Spleen (tissue), 11 donors: Measurements from ENCODE around the gene CCRL2. TPM values are rescaled to one million over a fixed set of nuclear protein-coding genes. Genes with fewer than 3 reads are reported as not detected.

Experiments
- DNase-seq: peaks from one replicate; pipeline ENCODE4 v3.0.0-alpha.2; 2020
- H3K27ac ChIP-seq, 8 donors: fragments of 200-600 bp; sonication (generic) in 7 of 8; 1 replicate in 4 of 8; 2 replicates in 4 of 8; pipeline versions ENCODE4 v1.5.0 to v1.8.0; 2016 to 2021; ENCODE audit warnings: inconsistent platforms in 4 of 8, mild to moderate bottlenecking in 4 of 8, moderate library complexity in 1 of 8
- H3K27me3 ChIP-seq, 7 donors: fragments of 200-600 bp; sonication (generic) in 6 of 7; replicated peaks in 1 of 7; 1 replicate in 4 of 7; 2 replicates in 3 of 7; pipeline versions ENCODE4 v1.5.0 to v1.8.0; 2016 to 2021; ENCODE audit warnings: inconsistent platforms in 3 of 7, mild to moderate bottlenecking in 1 of 7
- H3K36me3 ChIP-seq, 6 donors: fragments of 200-600 bp; sonication (generic) in 5 of 6; 1 replicate in 4 of 6; 2 replicates in 2 of 6; pipeline versions ENCODE4 v1.5.0 to v1.8.0; 2016 to 2021; ENCODE audit warnings: inconsistent platforms in 2 of 6
- H3K4me1 ChIP-seq, 6 donors: fragments of 200-600 bp; sonication (generic) in 5 of 6; 1 replicate in 3 of 6; 2 replicates in 3 of 6; pipeline versions ENCODE4 v1.5.0 to v1.8.0; 2016 to 2021; ENCODE audit warnings: inconsistent platforms in 3 of 6
- H3K4me3 ChIP-seq, 8 donors: fragments of 200-600 bp; sonication (generic) in 7 of 8; 1 replicate in 4 of 8; 2 replicates in 4 of 8; pipeline versions ENCODE4 v1.5.0 to v1.8.0; 2016 to 2021; ENCODE audit warnings: inconsistent platforms in 4 of 8, mild to moderate bottlenecking in 4 of 8, moderate library complexity in 2 of 8
- H3K9me3 ChIP-seq, 8 donors: fragments of 200-600 bp; sonication (generic) in 7 of 8; 1 replicate in 4 of 8; 2 replicates in 4 of 8; pipeline versions ENCODE4 v1.5.0 to v1.8.0; 2016 to 2021; ENCODE audit warnings: inconsistent platforms in 4 of 8
- POLR2A ChIP-seq, 3 donors: fragments of 450-650 bp; IDR thresholded peaks; one replicate each; pipeline ENCODE4 v1.5.1; 2017; ENCODE audit warnings: antibody characterized with exemption in 3 of 3, mild to moderate bottlenecking in 1 of 3
- POLR2AphosphoS5 ChIP-seq, 3 donors: sonication (generic); formaldehyde crosslinking; IDR thresholded peaks; one replicate each; pipeline ENCODE4 v1.5.1; 2017; ENCODE audit warnings: antibody characterized with exemption in 3 of 3
- WGBS, 5 donors: extraction: QIAGEN DNeasy Blood & Tissue Kit in 3 of 5; methylation state at CpG; one replicate each; pipeline versions ENCODE4 v1.1.5 to v1.1.7; 2013 to 2018; 5-methylcytosine and 5-hydroxymethylcytosine counted together
- intact Hi-C: fragments of 100-400 bp; cut with DNase I; formaldehyde crosslinking; loops from one replicate; pipeline ENCODE4 v1.15.0; 2023; ENCODE audit warnings: low total_unique reads
- polyA plus RNA-seq, 3 donors: library from polyadenylated mRNA; stranded (reverse); fragments of 200-250 nt; gene quantifications; one replicate each; pipeline ENCODE4 v1.2.1, GENCODE V29; 2013
- total RNA-seq, 7 donors: library from RNA; depleted of rRNA in 3 of 7; stranded (reverse); fragments of >200 nt in 3 of 7; fragmentation: NEBNext Ultra II Directional in 4 of 7; extraction: Animal tissue kit (Norgen Biotek cat#: 25700) in 4 of 7; gene quantifications; one replicate each; pipeline versions ENCODE4 v1.1.0 to v1.2.1, GENCODE V29; 2016 to 2021
- TF ChIP-seq, protein P1 (sequence below), 11 experiments: fragments of 200-600 bp in 7 of 11; fragments of 450-650 bp in 4 of 11; sonication (generic) in 4 of 11; IDR thresholded peaks in 8 of 11; conservative IDR thresholded peaks in 3 of 11; 1 replicate in 7 of 11; 2 replicates in 4 of 11; pipeline versions ENCODE4 v1.4.0 to v1.8.0; 2016 to 2021; ENCODE audit warnings: antibody characterized with exemption in 11 of 11, inconsistent platforms in 4 of 11, mild to moderate bottlenecking in 1 of 11
- donor health status: healthy with polysubstance abuse.
- donor health status: DM: no; HTN: no; CAD: no; lungs with moderate emphysema.
- donor health status: DM: no; HTN: no; CAD: no.
- donor health status: Bipolar disorder and iron deficiency.
- donor health status: healthy.
- donor health status: DM: no; HTN: no; CAD: no.
- donor health status: DM: yes; HTN: yes; CAD: no.

Gene CCRL2
- total and polyA plus RNA-seq, 10 donors: 4.8 to 21.7 (median 13.3) TPM

DNA sequence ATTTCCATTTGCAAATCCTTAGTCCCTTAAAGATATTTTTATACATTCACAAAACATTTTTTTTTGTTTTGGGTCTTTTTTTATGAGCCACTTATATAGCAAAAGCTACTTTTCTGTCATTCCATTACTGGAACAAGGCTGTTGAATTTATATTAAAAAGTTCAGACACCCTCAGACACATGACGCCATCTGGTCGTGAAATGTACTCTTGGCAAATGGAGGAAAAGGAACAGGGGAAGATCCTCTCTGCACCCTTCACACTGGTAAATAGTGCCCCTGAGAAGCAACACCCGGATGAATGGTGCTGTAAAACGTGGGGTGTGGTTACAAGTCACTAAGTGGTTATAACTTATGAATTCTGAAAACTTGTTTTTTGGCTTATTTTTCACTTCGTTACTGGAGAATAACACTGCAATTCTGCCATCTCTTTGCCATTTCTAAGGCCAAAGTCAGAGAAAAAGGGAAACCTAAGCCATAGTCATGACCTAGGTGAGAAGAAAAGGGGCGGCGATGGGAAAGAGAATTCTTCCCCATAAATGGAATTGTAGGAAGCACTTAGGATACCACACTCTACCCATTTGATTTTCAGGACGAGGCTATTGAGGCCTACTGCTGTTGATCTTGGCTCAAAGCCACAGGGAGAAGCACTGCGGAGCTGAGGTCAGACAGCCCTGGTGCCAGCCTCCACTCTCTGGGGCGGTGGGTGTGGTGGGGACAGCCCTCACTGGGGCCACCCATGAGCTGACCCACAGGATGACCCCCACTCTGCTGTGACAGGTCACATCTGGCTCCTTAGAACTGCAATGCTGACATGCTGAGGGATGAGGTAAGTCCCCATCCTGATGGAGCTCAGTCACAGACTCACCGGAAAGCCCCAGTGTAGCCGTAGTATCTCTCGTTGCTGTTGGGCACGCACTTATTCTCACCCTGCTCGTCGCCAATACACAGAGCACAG, 35.8 kb downstream of the CCRL2 start:
- Histone ChIP-seq H3K4me1 (peaks cover 0 to 39% (median 20%) of the 10 kb centered on the region in 6 donors), H3K9me3 (no peaks in the 10 kb centered on the region), H3K27me3 (no peaks in the 10 kb centered on the region), H3K4me3 (no peak overlapping the region), H3K36me3 (peaks cover 0 to 95% (median 5%) of the 10 kb centered on the region in 6 donors), H3K27ac (peak overlapping the region in 2 of 8 donors; percentile 14 to 36)
- no peak for DNase-seq
- WGBS, 5 donors: 68 to 86% (median 72%) methylated on average over 15 to 16 of the region's 16 CpGs
- intact Hi-C loops: no loop called here
- TF ChIP-seq, protein P1, sequence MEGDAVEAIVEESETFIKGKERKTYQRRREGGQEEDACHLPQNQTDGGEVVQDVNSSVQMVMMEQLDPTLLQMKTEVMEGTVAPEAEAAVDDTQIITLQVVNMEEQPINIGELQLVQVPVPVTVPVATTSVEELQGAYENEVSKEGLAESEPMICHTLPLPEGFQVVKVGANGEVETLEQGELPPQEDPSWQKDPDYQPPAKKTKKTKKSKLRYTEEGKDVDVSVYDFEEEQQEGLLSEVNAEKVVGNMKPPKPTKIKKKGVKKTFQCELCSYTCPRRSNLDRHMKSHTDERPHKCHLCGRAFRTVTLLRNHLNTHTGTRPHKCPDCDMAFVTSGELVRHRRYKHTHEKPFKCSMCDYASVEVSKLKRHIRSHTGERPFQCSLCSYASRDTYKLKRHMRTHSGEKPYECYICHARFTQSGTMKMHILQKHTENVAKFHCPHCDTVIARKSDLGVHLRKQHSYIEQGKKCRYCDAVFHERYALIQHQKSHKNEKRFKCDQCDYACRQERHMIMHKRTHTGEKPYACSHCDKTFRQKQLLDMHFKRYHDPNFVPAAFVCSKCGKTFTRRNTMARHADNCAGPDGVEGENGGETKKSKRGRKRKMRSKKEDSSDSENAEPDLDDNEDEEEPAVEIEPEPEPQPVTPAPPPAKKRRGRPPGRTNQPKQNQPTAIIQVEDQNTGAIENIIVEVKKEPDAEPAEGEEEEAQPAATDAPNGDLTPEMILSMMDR (IDR thresholded peaks at IDR 0.05 in 8 of 11, conservative IDR thresholded peaks at IDR 0.05 in 3 of 11): peak in 7 of 11 experiments; percentile 38 to 88 (median 64)
- TF ChIP-seq POLR2A (IDR thresholded peaks at IDR 0.05): no peak
- peak in 1 of 3 donors; percentile 27 for TF ChIP-seq POLR2AphosphoS5 (IDR thresholded peaks at IDR 0.05)

DNA sequence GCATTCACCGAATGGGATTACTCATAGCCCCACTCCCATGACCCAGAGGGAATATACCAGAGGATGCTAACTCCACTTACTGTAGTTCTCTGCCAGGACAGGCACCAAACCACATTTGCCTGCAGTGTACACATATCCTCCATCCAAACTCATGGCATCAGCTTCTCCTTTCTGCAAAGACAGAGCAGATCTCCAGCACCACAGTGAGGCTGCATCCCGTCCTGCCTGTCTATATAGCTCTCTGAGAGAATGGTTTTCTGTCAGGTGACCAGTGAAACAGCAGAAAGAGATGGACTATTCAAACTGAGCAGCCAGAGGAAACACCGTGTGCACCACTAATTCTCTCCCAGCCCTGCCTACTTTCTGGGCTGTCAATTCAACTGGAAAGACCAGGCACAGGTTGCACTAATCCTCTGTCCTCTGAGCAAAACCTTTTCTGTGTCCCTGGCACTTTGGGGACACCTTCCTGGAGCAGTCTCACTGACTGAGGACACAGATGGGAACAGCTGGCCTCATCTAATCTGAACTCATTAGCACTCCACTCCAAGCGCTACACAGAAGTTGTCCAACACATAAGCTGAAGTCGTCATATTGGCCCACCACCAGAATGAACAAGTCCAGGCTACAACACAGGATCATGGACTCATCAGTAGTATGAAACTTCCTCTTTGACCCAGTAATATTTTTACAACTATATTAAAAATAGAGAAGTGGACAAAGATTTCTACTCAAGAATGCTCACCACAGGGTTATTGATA, 40.3 kb downstream of the CCRL2 start:
- Histone ChIP-seq H3K9me3 (no peaks in the 10 kb centered on the region), H3K4me1 (peaks cover 0 to 19% (median 6%) of the 10 kb centered on the region in 6 donors), H3K27ac (no peak overlapping the region), H3K4me3 (no peak overlapping the region), H3K27me3 (peaks cover 0 to 5% (median 0%) of the 10 kb centered on the region in 7 donors), H3K36me3 (peaks cover 0 to 97% (median 12%) of the 10 kb centered on the region in 6 donors)
- TF ChIP-seq POLR2AphosphoS5 (IDR thresholded peaks at IDR 0.05) (no peak), POLR2A (IDR thresholded peaks at IDR 0.05) (no peak)
- TF ChIP-seq, protein P1 (IDR thresholded peaks at IDR 0.05 in 8 of 11, conservative IDR thresholded peaks at IDR 0.05 in 3 of 11): no peak
- intact Hi-C loops: no loop called here
- WGBS, 5 donors: 53 to 68% (median 61%) methylated on average over 5 of the region's 5 CpGs
- DNase-seq: no peak

DNA sequence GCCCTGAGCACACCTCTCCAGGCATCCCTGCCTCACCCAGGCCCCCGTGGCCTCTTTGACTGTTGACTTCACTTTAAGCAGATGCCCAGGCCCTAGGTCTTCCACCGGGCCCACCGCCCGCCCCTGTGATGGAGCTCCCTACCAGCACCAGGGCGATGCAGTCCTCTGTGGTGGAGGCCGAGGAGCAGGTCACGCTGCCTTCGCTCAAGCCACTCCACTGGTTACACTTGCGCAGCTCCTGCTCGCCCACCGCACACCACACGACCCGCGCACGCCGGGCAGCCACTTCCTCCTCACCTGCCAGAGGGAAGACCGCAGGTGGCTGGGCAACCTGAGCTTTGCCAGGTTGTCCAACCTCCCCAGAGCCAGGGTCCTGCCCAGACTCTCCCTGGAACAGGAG, 41.7 kb downstream of the CCRL2 start:
- no peaks in the 10 kb centered on the region for H3K9me3 ChIP-seq
- DNase-seq: no peak
- peaks cover 0 to 5% (median 0%) of the 10 kb centered on the region in 7 donors for H3K27me3 ChIP-seq
- peaks cover 0 to 99% (median 7%) of the 10 kb centered on the region in 6 donors for H3K36me3 ChIP-seq
- H3K27ac ChIP-seq: peak overlapping the region in 1 of 8 donors; percentile 13
- peaks cover 0 to 12% (median 3%) of the 10 kb centered on the region in 6 donors for H3K4me1 ChIP-seq
- TF ChIP-seq POLR2AphosphoS5 (IDR thresholded peaks at IDR 0.05): no peak
- TF ChIP-seq POLR2A (IDR thresholded peaks at IDR 0.05): no peak
- TF ChIP-seq, protein P1 (IDR thresholded peaks at IDR 0.05 in 8 of 11, conservative IDR thresholded peaks at IDR 0.05 in 3 of 11): no peak
- WGBS, 5 donors: 88 to 94% (median 92%) methylated on average over 14 to 17 of the region's 17 CpGs
- intact Hi-C loops: no loop called here
- H3K4me3 ChIP-seq: no peak overlapping the region
